ENCODE results near the gene DENND1C. TPM values are rescaled to one million over a fixed set of nuclear protein-coding genes. Genes with fewer than 3 reads are reported as not detected.

DENND1C gene
- polyA plus RNA-seq, 3 donors from 2014 or later = 29.0 to 120 (median 32.9) TPM

- DNase-seq = no peak
- Mint-ChIP-seq H3K4me1 (peaks cover 37 to 41% of the 10 kb centered on the region in 2 donors), H3K9me3 (no peaks in the 10 kb centered on the region), H3K27ac (peak overlapping the region; percentile 82 to 98 (median 93)), H3K27me3 (ENCODE audit: low read depth in 3 of 3) (peaks cover 5 to 8% (median 6%) of the 10 kb centered on the region in 3 donors), H3K36me3 (peaks cover 0 to 1% (median under 1%) of the 10 kb centered on the region in 3 donors), H3K4me3 (peak overlapping the region; percentile 60 to 85 (median 79))
Measured at GRCh38 chr19:6425732-6426620, 55.6 kb downstream of the DENND1C start.

- peaks cover 0 to 9% (median 6%) of the 10 kb centered on the region in 3 donors for H3K36me3 Mint-ChIP-seq
- H3K27me3 Mint-ChIP-seq (ENCODE audit: low read depth in 3 of 3) = peaks cover 5 to 8% (median 6%) of the 10 kb centered on the region in 3 donors
- peak; percentile 99 to 100 (median 99) for DNase-seq
- H3K4me1 Mint-ChIP-seq = peaks cover 42 to 47% of the 10 kb centered on the region in 2 donors
- peak overlapping the region; percentile 60 to 85 (median 79) for H3K4me3 Mint-ChIP-seq
- H3K9me3 Mint-ChIP-seq = no peaks in the 10 kb centered on the region
- peak overlapping the region; percentile 82 to 98 (median 93) for H3K27ac Mint-ChIP-seq
Measured at GRCh38 chr19:6424939-6425731, 56.5 kb downstream of the DENND1C start.

GRCh38 chr19:6424195-6424938 lies 57.2 kb downstream of the DENND1C start, which contains the start of gene KHSRP:
KHSRP (minus strand) TSS chr19:6424811; CDS start chr19:6424701, 110 bp downstream.
- H3K9me3 Mint-ChIP-seq = no peaks in the 10 kb centered on the region
- DNase-seq = peak in 2 of 3 donors; percentile 15 to 27
- H3K36me3 Mint-ChIP-seq = peaks cover 4 to 11% (median 9%) of the 10 kb centered on the region in 3 donors
- peaks cover 42 to 47% of the 10 kb centered on the region in 2 donors for H3K4me1 Mint-ChIP-seq
- H3K27ac Mint-ChIP-seq = peak within 1 kb of the TSS; percentile 84 to 98 (median 93)
- H3K4me3 Mint-ChIP-seq = peak within 1 kb of the TSS; percentile 84 to 88 (median 86)
- H3K27me3 Mint-ChIP-seq (ENCODE audit: low read depth in 3 of 3) = peaks cover 5 to 8% (median 6%) of the 10 kb centered on the region in 3 donors

GRCh38 chr19:6423499-6424194 lies 57.9 kb downstream of the DENND1C start:
- peaks cover 5 to 8% (median 6%) of the 10 kb centered on the region in 3 donors for H3K27me3 Mint-ChIP-seq (ENCODE audit: low read depth in 3 of 3)
- peak overlapping the region; percentile 84 to 88 (median 86) for H3K4me3 Mint-ChIP-seq
- peaks cover 4 to 11% (median 9%) of the 10 kb centered on the region in 3 donors for H3K36me3 Mint-ChIP-seq
- H3K4me1 Mint-ChIP-seq = peaks cover 42 to 47% of the 10 kb centered on the region in 2 donors
- no peaks in the 10 kb centered on the region for H3K9me3 Mint-ChIP-seq
- peak overlapping the region; percentile 69 to 91 (median 86) for H3K27ac Mint-ChIP-seq
- DNase-seq = no peak

- H3K27me3 Mint-ChIP-seq (ENCODE audit: low read depth in 3 of 3) = peaks cover 5 to 7% (median 6%) of the 10 kb centered on the region in 3 donors
- DNase-seq = no peak
- peaks cover 42 to 47% of the 10 kb centered on the region in 2 donors for H3K4me1 Mint-ChIP-seq
- H3K4me3 Mint-ChIP-seq = peak overlapping the region in 1 of 5 donors; percentile 9
- peaks cover 4 to 11% (median 9%) of the 10 kb centered on the region in 3 donors for H3K36me3 Mint-ChIP-seq
- H3K27ac Mint-ChIP-seq = peak overlapping the region in 3 of 6 donors; percentile 12 to 50 (median 19)
- no peaks in the 10 kb centered on the region for H3K9me3 Mint-ChIP-seq
Measured at GRCh38 chr19:6421075-6422014, 60.2 kb downstream of the DENND1C start.

GRCh38 chr19:6418562-6418932 lies 63.0 kb downstream of the DENND1C start:
- peaks cover 25 to 31% of the 10 kb centered on the region in 2 donors for H3K4me1 Mint-ChIP-seq

GRCh38 chr19:6417713-6418561 lies 63.6 kb downstream of the DENND1C start:
- Mint-ChIP-seq H3K27me3 (ENCODE audit: low read depth in 3 of 3) (peaks cover 0 to 2% (median 2%) of the 10 kb centered on the region in 3 donors), H3K4me3 (no peak overlapping the region)

More at GRCh38 chr19:6418562-6418932, 63.0 kb downstream of the DENND1C start:
- Mint-ChIP-seq H3K9me3 (no peaks in the 10 kb centered on the region), H3K27ac (no peak overlapping the region), H3K4me3 (no peak overlapping the region), H3K36me3 (peaks cover 4 to 17% (median 15%) of the 10 kb centered on the region in 3 donors), H3K27me3 (ENCODE audit: low read depth in 3 of 3) (peaks cover 0 to 2% (median 2%) of the 10 kb centered on the region in 3 donors)
- no peak for DNase-seq

More at GRCh38 chr19:6417713-6418561, 63.6 kb downstream of the DENND1C start:
- DNase-seq = no peak
- H3K4me1 Mint-ChIP-seq = peaks cover 19 to 25% of the 10 kb centered on the region in 2 donors
- H3K27ac Mint-ChIP-seq = no peak overlapping the region
- no peaks in the 10 kb centered on the region for H3K9me3 Mint-ChIP-seq
- peaks cover 4 to 17% (median 16%) of the 10 kb centered on the region in 3 donors for H3K36me3 Mint-ChIP-seq

Other genes with a start within 250 kb of the DENND1C start
- gene MLLT1, start 201.8 kb downstream of the DENND1C start, polyA plus RNA-seq = 1 to 10 TPM in 1 of 3 donors, under 1 TPM in 2; 0.11 to 1.9 (median 0.54) TPM
- gene ACER1, start 148.2 kb downstream of the DENND1C start, polyA plus RNA-seq = under 1 TPM in 2 of 3 donors, not detected in 1; 0.54 to 0.63 TPM
- gene CLPP, start 120.3 kb downstream of the DENND1C start, polyA plus RNA-seq = 100 to 1,000 TPM; 102 to 184 (median 119) TPM
- 10 to 100 TPM; 47.6 to 96.4 (median 51.4) TPM for gene ALKBH7, start 109.0 kb downstream of the DENND1C start, polyA plus RNA-seq
- gene PSPN, start 105.9 kb downstream of the DENND1C start, polyA plus RNA-seq = under 1 TPM; 0.28 to 0.73 (median 0.65) TPM
- 10 to 100 TPM; 11.0 to 29.8 (median 11.5) TPM for gene GTF2F1, start 88.6 kb downstream of the DENND1C start, polyA plus RNA-seq
- gene KHSRP, start 57.0 kb downstream of the DENND1C start, polyA plus RNA-seq = 10 to 100 TPM in 1 of 3 donors, 1 to 10 TPM in 2; 3.9 to 15.6 (median 9.8) TPM
- not detected for gene SLC25A41, start 48.0 kb downstream of the DENND1C start, polyA plus RNA-seq
- gene SLC25A23, start 22.0 kb downstream of the DENND1C start, polyA plus RNA-seq = 10 to 100 TPM in 1 of 3 donors, 1 to 10 TPM in 1, under 1 TPM in 1; 0.61 to 14.7 (median 4.1) TPM
- gene CRB3, start 17.5 kb downstream of the DENND1C start, polyA plus RNA-seq = under 1 TPM in 1 of 3 donors, not detected in 2; 0.39 TPM
- 1 to 10 TPM in 2 of 3 donors, under 1 TPM in 1; 0.86 to 3.0 (median 1.3) TPM for gene TUBB4A, start 20.5 kb upstream of the DENND1C start, polyA plus RNA-seq
- gene TNFSF9, start 49.2 kb upstream of the DENND1C start, polyA plus RNA-seq = 10 to 100 TPM in 1 of 3 donors, 1 to 10 TPM in 2; 1.3 to 16.0 (median 5.9) TPM
- under 1 TPM in 2 of 3 donors, not detected in 1; 0.39 to 0.76 TPM for gene CD70, start 109.4 kb upstream of the DENND1C start, polyA plus RNA-seq
- 10 to 100 TPM in 2 of 3 donors, 1 to 10 TPM in 1; 7.3 to 39.0 (median 11.0) TPM for gene TNFSF14, start 188.4 kb upstream of the DENND1C start, polyA plus RNA-seq
- under 1 TPM in 2 of 3 donors, not detected in 1; 0.09 to 0.78 TPM for gene C3, start 238.9 kb upstream of the DENND1C start, polyA plus RNA-seq

All from immature natural killer cell (primary cell).